PC-9 (cell line): ENCODE measurements around the gene TMEM271.

ENCODE experiments used
- CTCF ChIP-seq: fragments of 200-600 bp; sonication (generic); conservative IDR thresholded peaks from 2 replicates; pipeline ENCODE4 v1.6.1; 2017; ENCODE audit warnings: mixed run types, antibody characterized with exemption, mild to moderate bottlenecking, moderate library complexity
- EZH2 ChIP-seq: fragments of 200-600 bp; sonication (generic); IDR thresholded peaks from 2 replicates; pipeline ENCODE4 v1.8.0; 2017; ENCODE audit warnings: antibody characterized with exemption, low read depth

- TF ChIP-seq CTCF: no peak
- TF ChIP-seq EZH2: no peak
Observed at GRCh38 chr4:613126-613525, 37.0 kb upstream of the TMEM271 start.
